ENCODE measurements around the gene REM2.

DNA sequence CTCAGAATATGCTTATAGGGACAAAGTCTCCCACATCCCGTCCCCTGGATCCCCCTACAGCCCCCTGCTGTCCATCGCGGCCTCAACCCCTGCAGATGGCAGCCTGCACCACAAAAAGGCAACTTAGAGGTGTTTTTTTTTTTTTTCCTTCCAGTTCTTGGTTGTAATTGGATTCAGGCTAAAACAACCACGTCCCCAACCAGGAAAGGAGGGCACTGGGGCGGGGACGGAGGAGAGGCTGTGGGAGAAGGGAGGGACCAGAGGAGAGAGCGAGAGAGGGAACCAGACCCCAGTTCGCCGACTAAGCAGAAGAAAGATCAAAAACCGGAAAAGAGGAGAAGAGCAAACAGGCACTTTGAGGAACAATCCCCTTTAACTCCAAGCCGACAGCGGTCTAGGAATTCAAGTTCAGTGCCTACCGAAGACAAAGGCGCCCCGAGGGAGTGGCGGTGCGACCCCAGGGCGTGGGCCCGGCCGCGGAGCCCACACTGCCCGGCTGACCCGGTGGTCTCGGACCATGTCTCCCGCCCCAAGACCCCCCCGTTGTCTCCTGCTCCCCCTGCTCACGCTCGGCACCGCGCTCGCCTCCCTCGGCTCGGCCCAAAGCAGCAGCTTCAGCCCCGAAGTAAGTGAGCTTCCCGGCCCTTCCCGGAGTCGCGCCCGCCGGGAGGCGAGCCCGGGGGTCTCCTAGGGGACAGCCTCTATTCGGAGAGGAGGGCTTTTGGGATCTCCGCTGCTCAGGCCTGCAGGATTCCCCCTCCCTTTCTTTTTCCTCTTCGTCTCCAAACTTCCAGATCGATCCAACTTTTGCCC lies 46.5 kb upstream of the REM2 start, which contains the start of gene MMP14:
- no peak for TF ChIP-seq EP300 (IDR thresholded peaks at IDR 0.05)
- TF ChIP-seq POLR2A (IDR thresholded peaks at IDR 0.05) = peak in 1 of 4 donors; percentile 38
- peak in 3 of 7 experiments; percentile 19 to 36 (median 36) for TF ChIP-seq CTCF (IDR thresholded peaks at IDR 0.05)
- peak; percentile 40 to 81 (median 72) for TF ChIP-seq POLR2AphosphoS5 (IDR thresholded peaks at IDR 0.05)

Data from stomach (tissue), 4 donors.